Measurements from ENCODE around the gene TTLL8.

Gene TTLL8

GRCh38 chr22:50018608-50019285 lies 39.4 kb downstream of the TTLL8 start:
- DNase-seq (ENCODE audit: low spot score), result no peak

DNA sequence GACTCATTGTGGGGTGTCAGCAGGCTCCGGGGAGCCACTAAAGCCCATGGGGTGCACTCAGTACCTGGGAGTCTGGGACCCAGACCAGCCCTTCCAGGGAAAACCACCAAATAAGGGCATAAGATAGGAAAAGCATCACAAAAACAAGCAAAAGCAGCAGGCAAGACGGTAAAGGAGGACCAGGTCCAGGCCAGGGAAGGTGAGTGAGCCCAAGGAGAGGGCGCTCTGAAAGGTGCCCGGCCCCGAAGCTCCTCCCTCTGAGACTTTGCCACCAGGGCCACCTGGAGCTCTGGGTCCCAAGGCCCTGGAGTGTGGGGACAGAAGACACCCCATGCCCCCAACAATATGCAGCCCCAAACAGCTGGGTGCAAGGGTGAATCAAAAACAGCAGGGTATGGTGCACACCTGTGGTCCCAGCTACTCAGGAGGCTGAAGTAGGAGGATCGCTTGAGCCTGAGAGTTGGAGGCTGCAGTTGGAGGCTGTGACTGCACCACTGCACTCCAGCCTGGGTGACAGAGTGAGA lies 40.3 kb downstream of the TTLL8 start:
- DNase-seq (ENCODE audit: low spot score), result no peak

GRCh38 chr22:50016988-50017700 lies 41.0 kb downstream of the TTLL8 start:
- no peak for DNase-seq (ENCODE audit: low spot score)

DNA sequence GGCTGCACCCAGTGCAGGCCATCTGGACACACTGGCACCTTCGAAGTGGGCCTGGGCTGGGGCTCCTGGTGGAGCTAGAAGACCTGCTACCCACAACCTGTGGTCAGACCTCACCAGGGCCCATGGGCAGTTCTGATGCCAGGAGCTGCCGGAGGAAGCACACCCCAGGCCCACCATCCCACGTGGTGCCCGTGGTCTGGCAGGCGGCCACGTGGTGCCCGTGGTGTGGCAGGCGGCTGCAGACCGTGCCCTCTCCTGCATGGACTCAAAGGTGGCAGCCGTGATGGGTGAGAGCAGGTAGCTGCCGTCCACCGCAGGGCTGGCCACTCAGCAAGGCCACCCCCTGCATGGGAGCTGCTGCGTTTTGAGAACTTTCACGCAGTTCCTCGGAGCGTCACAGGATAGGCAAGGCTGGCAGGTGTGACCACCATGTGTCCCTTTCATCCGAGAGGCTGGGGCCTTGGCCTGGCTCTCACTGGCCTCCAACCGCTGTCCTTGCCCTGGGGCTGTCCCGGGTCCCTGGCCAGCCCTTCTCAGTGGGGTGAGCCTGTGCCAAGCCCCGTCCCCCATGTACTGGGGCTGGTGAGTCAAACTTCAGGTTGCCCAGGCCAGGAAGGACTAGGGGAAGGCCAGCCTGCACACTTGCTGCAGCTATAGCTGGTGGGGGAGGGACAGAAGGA lies 41.6 kb downstream of the TTLL8 start:
- DNase-seq (ENCODE audit: low spot score), result no peak

GRCh38 chr22:50015451-50016307 lies 42.4 kb downstream of the TTLL8 start:
- no peak for DNase-seq (ENCODE audit: low spot score)

DNA sequence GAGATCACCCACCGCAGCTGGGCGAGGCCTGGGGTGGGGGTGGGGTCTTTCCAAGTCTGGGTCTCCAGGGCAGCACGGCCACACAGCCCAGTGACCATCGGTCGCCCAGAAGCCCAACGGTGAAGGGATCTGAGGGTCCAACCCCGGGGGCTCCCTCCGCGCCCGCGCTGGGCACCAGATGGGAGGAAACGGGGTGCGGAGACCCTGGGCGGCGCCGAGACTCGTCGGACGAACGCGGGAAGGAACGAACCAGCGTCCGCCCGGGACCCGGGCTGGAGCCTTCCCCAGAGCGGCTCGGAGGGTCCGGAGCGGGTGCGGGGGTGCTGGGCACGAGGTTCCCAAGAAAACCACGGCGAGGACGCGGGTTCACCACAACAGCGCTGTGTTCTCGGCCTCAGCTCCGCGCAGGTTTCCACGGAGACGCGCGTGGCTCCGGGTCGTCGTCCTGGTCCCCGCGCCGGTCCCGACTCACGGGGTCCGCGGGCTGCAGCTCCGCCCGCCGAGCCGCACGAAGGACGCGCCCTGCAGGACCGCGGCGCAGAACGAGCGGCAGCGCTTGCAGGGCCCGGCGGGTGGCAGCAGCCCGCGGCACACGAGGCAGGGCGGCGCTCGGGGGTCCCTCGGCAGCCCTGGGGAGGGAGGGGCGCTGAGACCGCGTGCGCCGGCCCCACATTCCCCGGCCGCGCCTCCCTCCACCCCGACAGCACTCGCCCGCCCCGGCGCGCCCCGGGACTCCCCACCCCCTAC lies 43.3 kb downstream of the TTLL8 start:
- DNase-seq (ENCODE audit: low spot score), result no peak

- DNase-seq (ENCODE audit: low spot score), result no peak
Observed at GRCh38 chr22:50014053-50014501, 44.0 kb downstream of the TTLL8 start.

DNA sequence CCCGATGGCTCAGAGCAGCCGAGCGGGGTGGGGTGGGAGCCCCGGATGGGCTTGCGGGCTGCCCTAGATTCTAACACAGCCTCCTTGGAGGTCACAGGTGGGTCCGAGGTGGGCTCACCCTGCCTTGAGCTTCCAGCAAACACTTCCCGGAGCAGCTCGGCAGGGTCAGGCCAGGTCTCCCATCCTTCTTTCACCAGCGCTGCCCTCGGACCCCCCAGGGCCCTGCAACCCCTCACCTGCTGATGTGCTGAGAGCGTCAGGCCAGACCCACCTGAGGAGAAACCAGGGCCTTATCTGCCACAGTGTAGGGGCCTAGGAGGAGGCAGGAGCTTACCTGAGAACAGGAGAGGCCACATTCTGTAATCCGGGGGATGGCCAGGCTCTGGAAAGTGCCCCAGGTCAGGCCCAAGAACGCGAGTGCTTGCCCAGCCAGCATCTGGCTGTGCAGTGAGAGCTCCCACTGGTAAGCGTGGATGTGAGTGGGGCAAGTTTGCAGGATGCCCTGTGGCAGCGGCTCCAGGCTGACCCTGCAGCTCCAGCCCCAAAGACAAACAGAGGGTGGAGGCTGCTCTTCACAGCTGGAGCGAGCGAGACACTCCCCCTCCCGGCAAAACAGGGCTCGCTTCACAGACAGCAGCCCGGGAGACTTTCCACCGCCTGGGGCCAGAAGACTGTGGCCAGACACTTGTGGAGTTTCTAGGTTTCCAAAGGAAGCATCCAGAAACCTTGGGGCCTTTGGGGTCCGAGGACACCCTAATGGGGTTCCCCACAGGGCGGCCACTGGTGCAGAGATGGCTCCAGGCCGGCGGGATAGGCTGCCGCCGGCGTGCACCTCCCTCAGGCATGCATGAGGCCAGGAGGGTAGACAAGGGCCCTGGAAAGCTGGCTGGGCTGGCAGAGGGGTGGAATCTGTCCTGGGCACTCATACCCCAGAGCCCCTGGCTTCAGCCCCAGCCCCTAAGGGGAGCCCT lies 45.6 kb downstream of the TTLL8 start, which contains the start of gene IL17REL:
TSS of gene IL17REL (minus strand) at position 555 of the 971 bp plus-strand sequence. CDS start at position 436, 119 bp downstream.
- no peak for DNase-seq (ENCODE audit: low spot score)

- no peak for DNase-seq (ENCODE audit: low spot score)
Observed at GRCh38 chr22:50011447-50012210, 46.5 kb downstream of the TTLL8 start.

DNA sequence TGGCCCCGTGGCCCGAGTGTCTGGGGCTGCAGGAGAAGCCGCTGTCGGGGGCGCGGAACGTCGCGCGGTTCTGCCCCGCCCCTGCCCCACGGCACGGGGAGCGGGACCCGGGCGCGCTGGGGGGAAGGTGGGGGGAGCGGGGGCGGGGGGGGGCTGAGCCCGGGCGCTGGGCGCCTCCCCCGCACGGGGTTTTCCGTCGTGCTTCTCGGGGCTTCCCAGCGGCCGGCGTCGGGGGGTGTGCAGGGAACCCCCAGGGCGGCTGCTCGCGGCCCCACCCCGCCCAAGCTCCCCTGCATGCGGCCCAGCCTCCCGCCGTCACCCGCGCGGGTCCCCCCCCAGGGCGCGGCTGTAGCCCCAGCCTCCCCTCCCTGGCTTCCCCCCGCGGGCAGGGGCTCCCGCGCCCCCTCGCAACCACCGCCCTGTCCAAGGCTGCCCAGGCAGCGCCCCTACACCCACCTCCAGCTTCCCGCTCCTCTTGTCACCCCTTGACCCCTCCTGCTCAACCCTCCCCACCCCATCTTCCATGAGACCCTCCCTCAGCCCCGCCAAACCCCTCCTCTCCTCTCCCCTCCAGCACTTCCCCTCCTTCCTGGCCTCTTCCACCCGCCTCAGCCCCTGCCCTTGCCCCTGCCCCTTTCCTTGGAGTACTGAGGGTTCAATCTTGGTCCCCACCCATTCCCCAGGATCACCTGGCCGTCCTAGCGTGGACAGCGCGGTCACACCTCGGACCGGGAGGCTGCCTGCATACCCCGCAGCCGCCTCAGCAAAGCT lies 47.2 kb downstream of the TTLL8 start:
- DNase-seq (ENCODE audit: low spot score), result no peak

- no peak for DNase-seq (ENCODE audit: low spot score)
Observed at GRCh38 chr22:50009765-50010675, 48.1 kb downstream of the TTLL8 start.

GRCh38 chr22:50009251-50009650 lies 48.8 kb downstream of the TTLL8 start:
- DNase-seq (ENCODE audit: low spot score), result no peak

GRCh38 chr22:50008151-50009040 lies 49.7 kb downstream of the TTLL8 start:
- DNase-seq (ENCODE audit: low spot score), result no peak

DNA sequence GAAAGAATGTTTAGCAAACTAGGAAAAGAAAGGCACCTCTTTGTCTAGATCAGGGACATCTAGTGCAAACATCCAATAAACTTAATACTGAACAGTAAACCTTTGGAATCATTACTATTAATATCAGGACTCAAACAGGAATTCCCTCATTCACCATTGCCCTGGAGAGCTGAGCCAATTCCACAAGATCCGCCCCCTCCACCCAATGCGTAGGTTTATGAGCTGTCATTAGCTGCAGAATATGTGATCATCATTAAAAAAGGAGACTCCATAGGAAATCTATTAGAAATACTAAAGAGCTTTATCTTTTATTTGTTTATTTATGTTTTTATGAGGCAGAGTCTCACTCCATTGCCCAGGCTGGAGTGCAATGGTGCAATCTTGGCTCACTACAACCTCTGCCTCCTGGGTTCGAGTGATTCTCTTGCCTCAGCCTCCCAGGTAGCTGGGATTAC lies 51.0 kb downstream of the TTLL8 start:
- no peak for DNase-seq (ENCODE audit: low spot score)

DNA sequence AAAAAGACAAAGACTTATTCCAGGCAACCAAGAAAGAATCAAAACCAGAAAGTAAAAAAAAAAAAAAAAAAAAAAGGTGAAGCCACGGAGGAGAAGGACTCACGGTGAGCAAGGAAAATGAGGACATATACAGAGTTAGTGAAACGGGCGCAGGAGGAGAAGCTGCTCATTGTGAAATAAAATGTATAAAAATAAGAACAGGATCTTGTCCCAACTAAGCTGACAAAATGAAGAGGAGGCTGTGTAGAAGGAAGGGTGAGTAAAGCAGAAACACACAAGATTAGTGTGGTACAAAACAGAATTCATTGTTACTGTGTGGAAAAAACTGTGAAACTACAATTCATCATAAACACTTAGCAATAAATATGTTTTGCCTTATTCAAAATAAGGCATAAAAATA lies 53.2 kb downstream of the TTLL8 start:
- DNase-seq (ENCODE audit: low spot score), result no peak

GRCh38 chr22:50002791-50003190 lies 55.3 kb downstream of the TTLL8 start:
- no peak for DNase-seq (ENCODE audit: low spot score)

Measured in LoVo (cell line).